Left kidney (tissue), 2 donors: ENCODE measurements around the gene NCKAP5. TPM values are rescaled to one million over a fixed set of nuclear protein-coding genes. Genes with fewer than 3 reads are reported as not detected.
"Not testable (repeated sequence)": the region's sequence is repeated elsewhere in the genome, so short reads cannot be mapped to it uniquely, and the experiment has no call there.

ENCODE experiments used
- DNase-seq: peaks from one replicate; pipeline ENCODE4 v3.0.0-alpha.2; 2013
- polyA plus RNA-seq: library from polyadenylated mRNA; unstranded; fragments of 120-200 nt; gene quantifications from one replicate; pipeline ENCODE4 v1.2.1, GENCODE V29; 2013; ENCODE audit not compliant: insufficient read length

Gene NCKAP5
- polyA plus RNA-seq, 1 donor: 10.1 TPM

DNA sequence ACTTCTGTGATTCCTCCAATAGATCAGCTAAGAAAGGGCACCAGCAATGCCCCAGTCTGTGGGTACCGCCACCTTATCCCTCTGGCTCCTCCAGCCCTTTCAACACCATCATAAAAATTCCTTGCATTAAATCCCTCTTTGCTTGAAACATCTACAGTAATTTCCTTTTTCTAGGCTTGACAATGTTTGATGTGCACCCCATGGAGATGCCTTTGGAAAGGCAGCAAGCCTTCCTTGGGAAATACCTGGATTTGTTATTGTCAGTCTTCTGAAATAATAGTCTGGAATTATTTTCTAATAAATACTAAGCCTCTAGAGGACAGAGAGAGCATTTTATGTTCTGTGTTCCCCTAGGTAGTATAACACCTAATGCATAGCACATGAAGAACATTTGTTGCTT lies 46.1 kb downstream of the NCKAP5 start:
- no peak for DNase-seq

DNA sequence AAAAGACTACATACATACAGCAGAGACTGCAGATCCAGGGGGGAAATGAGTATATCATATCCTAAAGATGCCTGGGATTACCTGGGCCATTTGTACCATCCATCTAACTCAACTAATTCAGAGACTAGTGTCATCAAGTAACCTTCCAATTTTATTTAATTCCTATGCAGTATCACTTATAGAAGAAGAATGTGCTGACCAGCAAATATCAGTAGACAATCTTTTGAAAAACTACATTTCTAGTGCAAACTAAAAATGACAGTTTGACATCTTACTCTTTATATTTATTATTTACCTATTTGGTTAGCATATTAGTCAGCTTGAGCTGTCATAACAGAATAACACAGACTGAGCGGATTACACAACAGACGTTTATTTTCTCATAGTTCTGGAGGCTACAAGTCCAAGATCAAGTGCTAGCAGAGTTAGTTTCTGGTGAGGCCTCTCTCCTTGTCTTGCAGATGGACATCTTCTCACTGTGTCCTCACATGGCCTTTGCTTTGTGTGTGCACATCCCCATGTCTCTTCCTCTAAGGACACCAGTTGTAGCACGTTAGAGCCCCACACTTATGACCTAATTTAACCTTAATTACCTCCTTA lies 47.0 kb downstream of the NCKAP5 start:
- DNase-seq: no peak

DNA sequence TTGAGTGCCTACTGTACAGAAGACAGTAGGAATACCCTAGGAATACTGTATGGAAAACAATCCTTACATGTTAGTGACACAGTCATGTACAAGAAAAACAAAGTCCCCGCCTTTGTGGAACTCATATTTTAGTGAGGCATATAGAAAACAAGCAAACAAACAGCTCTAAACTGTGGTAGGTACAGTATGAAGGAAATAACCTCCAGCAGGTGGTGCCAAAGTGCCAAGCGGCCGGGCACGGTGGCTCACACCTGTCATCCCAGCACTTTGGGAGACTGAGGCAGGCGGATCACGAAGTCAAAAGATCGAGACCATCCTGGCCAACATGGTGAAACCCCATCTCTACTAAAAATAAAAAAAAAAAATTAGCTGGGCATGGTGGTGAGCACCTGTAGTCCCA lies 48.6 kb downstream of the NCKAP5 start:
- DNase-seq: not testable (repeated sequence)

DNA sequence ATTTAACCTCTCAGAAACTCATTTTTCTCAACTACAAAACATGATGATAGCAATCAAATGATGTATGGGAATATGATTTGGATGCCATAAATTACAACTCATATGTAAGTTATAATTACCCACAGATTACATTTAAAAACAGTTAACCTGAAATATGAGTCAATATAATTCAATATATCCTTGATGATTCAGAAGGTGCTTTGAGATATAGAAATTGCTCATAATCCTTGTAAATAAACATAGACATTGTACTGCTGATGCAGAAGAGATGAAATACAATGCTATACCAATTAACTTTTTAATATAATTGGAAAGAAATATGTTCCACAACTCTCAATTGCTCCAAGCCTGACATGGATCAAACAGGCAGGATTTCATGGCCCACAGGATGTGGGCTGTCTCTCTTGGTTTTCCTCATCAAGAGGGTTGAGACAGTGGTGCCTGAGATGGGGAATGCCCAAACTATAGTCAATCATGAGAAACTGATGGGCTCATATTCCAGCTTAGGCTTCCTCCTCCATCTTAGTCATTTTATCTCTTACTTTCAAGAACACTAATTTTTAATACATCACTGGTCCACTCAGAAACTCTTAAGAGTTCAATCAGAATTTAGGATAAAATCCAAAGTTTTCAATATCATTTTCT lies 49.4 kb downstream of the NCKAP5 start:
- no peak for DNase-seq

DNA sequence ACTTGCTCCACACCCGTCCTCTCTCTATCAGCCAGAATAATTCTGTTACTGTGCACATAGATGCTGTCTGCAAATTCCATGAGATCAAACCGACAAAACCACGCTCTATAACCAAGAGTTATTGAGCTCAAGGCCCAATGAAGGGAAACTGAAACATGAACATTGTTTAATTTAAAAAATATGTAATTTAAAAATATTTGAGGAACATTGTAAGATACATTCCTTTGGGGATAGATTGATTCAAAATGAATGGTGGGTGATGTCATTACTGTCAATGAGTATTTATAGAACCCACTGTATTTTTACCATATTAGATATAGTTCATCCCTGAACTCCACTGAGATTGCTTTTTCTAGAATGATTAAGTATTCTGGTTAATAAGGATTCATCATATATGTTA lies 50.4 kb downstream of the NCKAP5 start:
- DNase-seq: no peak

DNA sequence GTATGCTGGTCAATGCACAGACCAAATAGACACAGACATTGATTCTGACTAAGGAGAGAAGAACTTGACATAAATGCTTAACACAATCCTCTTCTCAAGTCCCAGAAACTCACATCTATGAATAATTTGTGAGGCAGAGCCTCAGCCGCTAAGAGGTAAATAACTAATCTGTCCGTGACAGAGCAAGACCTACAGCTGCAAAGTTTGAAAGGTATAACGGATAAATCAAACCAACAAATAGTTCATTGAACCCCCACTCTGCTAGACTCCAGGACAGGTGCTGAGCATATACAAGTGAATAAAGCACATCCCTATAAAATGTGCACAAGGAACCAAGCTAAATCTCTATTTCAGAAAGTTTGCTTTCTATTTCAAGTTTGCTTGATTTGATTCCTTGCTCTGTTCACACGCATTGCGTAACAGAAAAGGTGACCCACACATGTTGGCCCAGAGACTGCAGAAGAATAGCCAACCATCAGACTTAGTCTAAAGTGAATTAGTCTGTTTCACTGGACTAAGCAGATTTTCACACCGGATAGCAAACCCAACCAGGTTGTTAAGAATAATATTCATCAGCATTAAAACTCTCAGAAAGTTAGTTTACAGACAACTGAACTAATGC lies 51.7 kb downstream of the NCKAP5 start:
- no peak for DNase-seq

DNA sequence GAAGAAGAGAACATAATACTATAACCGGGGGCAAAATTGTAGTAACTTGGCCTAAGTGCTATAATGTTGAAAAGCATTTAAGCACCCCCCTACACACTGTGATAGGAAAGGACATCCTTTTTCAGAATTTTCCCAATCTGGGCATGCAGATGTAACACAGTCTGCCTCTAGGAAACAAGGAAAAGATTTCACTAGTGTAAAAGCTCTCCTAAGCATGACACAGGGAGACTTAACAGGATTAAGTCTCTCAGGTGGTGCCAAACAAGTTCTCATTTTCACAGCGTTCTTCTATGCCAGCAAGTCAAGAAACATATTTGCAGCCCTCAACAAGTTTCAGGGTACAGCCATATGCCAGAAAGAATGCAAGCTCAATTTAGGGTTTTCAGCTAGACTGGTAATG lies 53.0 kb downstream of the NCKAP5 start:
- DNase-seq: no peak

DNA sequence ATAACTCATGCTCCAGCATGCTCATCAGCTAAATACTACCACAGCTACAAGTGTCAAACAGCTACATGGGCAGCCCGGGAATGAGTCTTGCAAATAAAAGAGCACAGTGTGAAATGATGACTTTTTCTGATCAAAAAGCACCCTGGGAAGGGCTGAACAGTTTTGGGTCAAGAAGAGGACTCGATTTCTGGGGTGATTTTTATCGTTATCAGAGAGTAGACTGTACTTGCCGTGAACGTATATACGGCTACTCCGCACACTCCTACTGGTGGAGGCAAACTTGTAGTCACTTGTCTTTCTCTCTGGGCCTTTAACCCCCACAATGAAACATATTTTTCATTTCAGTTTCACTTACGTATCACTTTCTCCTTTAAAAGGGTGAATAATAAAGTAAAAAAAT lies 54.4 kb downstream of the NCKAP5 start:
- no peak for DNase-seq

DNA sequence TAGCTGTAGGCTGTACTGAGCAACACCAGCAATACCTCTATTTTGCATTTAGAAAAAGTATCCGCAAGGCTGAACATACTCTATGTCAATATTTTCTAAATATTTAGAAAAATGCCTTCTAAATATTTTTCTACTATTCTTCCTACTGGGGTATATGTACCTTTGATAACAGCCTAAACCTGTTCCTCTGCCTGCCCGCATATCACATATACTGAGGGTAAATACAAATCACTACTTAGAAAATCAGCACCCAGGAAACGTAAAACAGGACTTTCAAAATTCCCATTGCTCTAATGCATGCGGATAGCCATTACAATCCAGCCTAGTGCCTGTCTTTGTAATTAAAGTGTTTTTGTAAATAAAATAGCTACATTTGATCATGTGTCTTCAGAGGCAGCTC lies 56.1 kb downstream of the NCKAP5 start:
- DNase-seq: no peak

DNA sequence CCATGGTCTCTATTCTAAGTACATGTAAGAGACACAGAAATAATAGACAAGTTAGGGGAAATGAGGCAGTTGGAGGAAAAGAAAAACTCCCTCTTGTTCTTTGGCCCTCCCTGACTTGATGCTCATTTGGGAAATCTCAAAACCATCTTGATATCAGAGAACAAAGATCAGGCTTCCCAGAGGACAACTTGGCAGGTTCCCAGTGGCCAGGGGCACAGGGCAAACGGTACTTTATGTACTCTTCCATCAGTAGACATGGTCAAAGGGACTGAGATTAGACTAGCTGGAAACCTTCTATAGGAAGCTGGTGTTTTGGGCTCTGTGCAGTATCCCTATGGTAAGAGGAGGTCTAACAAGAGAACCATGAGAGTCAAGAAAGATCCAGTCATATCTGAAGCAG lies 56.6 kb downstream of the NCKAP5 start:
- DNase-seq: no peak

DNA sequence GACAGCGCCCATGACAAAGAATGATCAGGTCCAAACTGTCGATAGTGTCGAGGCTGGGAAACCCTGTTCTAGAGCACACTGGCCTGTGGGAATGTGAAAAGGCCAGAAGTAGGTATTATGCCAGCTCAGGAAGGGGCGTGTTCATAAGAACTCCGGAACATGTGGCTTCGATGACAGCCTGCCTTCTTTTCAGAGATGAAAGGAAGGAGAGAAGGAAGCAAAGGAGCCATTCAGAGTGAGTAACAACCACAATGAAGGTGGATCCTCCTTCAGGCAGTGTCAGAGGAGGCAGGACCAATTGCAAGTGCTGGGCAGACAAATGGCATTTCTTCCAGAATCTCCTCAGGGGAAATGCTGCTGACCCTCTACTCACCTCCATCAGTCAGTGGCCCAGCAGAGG lies 58.5 kb downstream of the NCKAP5 start:
- no peak for DNase-seq

DNA sequence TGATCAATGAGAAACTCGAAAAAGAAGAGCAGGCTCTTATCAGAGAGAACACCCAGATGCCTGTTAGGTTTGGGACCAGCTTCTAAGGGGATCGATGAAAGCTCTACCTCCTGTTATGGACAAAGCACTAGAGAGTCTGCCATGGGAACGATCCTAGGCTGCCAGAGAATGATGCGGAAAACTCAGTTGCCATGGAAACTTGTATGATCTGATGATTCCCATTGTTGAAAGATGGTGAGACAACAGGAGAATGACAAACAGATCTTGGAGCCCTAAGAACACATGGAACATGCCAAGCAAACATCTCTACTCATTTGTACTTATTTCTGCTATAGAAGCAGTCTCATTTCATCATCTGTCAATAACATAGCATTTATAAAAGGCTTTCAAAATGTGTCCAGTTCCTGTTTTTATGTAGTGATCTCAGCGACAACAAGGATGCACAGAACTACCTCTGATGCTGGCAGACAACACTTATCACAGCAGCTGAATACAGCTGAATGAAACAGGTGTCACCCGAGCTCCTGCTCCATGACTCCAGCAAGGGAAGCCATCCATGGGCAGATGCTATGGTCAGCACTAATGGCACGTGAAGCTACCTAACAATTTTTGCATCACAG lies 59.6 kb downstream of the NCKAP5 start:
- no peak for DNase-seq

DNA sequence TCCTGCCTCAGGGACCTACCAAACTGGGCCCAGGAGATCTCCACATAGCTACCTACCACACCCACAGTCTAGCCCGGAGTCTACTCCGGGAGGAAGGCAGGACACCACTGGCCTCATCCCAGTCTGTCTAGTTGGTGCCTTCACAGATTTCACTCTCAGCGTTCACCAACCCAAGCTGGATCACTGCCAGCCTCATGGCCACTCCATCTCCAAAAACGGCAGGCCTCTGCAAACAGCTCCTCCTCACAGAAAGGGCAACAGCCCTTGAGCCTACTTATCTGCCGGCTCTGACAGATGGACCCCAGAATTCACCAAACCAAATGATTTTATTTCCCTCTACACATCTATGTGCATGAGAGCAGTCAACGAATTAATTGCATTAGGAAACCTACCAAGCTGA lies 61.3 kb downstream of the NCKAP5 start:
- DNase-seq: no peak

DNA sequence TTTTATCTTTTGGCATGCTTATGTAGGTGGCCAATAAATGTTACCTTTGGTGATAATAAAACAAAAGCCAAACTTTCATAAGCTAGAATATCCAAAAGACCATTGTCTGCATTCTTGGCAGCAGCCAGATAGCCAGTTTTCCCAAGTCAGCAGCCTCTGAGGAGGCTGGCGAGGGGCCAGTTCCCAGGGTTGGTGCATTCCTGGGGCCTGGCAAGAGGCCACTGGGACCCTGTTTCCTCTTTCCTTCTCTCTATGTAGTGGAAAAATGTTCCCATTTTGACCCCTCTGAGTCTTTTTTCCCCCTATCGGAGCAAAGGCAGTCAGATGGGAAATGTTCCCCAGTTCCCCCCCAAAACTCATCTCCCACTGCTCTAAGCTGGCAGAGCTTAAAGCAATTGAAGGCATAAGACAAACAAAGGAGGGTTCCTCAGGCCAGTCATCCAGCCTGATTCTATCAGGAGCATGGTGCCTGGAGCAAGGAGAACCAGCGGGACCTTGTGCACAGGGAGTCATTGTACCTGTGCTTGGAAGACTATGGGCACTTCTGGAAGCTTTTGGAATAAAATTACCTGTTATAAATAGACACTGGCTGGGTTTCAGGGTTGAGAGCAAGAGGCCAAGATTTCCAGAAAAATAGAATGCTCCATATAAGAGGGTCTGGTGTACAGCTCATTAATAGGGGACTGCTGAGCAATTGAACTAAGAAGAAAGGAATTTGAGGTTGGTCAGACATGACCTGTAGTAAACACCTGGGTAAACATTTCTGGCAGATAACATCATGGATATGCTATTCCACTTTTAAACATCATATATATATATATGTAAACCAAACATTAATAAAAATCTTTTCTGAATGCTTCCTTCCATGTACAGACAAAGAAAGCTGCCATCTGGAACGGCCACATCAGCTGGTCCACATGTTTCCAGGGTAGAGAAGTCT lies 63.4 kb downstream of the NCKAP5 start:
- DNase-seq: no peak

DNA sequence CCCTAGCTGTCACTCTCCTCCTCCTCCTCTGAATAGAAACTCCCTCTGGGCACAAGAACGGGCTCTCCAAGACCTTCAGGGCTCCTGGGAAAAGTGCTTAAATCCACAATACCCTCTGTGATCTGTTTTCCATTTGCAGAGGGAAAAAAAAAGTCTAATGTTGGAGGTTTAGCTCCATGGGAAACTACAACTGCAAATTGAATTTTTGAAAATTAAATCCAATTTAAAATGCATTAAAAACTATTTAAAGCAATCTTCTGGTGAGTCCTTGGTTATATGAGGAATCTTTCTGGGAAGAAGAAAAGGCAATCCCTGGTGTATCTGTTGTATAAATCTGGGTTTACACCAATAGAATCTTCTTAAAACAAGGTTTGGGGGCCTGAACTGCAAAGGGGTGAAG lies 64.3 kb downstream of the NCKAP5 start:
- no peak for DNase-seq

DNA sequence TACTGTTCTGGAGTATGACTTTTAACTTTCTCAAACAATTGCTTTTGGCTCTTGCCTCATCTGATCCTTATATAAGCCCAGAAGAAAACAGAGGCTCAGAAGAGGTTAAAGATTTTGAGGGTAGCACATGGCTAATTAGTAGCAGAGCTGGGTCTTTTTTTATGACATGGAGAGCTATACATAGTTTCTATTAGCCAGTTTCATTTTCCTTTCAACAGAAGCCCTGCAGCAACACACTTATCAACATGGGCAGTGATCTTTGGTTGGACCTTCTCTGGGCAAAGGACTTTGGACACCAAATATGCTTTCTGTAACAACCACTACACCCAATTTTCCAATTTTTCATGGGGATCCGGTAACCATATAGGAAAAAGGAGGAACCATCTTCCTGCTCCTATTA lies 64.9 kb downstream of the NCKAP5 start:
- DNase-seq: no peak

DNA sequence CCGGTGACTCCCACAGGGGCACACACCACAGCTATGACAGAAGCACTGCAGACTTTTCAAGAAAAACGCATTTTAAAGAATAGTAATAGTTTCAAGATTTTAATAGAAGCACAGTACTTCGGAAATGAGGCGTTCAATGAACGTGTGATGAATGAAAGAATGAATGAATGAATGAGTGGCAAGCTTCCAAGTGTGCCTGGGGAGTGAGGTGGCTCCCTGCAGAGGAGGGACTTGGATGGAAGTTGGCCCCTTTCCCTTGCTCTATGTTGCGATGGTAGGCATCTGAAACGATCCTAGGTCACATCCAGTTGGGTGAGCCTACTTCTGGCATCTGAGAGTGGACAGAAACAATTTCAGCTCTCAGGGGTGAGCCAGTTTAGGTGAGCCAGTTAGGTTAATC lies 65.6 kb downstream of the NCKAP5 start:
- DNase-seq: no peak

DNA sequence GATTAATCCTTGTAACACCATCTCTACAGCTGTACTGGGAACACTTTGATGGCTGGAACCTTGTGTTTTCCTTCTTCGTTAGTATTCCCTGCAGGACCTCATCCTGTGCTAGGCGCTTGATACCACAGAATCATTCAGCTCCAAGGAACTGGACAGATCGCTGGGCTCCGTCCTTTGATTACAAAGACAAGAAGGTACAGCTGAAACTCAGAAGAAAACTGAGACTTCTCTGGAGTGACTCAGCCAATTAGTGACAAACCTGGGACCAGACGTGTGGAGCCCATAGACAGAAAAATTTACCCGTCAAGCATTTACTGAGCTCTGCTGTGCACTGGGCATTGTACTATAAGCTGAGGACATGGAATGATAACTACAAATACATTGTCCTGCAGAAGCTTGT lies 67.3 kb downstream of the NCKAP5 start:
- no peak for DNase-seq

DNA sequence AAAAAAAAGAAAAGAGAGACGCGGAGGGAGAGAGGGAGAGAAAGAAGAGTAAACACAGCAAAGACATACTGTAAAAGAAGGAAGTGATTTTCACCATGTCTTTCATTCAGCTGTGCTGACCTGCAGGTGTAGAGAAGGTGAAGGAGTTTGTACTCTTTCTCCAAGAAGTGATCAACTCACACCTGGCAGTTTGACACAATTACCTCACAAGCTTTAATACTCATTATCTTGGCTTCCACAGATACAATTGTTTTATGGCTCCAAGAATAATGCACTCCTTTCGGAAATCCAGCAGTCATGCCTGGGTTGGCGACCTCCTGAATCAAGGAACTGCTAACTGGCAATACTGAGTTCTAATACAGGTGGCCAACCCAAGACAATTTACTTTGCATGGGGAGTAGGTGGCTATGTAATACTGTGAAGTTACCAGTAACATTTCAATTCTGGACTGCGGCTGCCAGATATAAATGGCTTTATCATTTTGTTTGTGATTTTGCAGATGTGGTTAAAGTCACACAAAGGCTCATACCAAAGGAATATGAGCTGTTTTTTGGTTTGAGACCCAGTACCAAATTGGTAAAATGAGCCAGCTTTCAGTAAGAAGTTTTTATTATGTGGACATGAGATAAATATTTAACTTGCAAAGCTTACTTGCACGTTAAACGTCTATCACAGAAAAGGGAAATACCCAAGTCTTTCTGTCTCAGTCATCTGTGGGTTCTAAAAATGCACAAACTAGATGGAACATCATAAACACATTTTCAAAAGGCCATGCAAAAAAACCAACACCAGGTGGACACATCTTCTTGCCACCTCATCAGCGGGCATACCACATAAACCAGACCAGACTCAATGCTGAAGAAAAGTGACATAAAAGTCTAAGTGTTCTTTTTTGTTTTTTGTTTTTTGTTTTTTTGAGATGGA lies 69.3 kb downstream of the NCKAP5 start:
- no peak for DNase-seq

DNA sequence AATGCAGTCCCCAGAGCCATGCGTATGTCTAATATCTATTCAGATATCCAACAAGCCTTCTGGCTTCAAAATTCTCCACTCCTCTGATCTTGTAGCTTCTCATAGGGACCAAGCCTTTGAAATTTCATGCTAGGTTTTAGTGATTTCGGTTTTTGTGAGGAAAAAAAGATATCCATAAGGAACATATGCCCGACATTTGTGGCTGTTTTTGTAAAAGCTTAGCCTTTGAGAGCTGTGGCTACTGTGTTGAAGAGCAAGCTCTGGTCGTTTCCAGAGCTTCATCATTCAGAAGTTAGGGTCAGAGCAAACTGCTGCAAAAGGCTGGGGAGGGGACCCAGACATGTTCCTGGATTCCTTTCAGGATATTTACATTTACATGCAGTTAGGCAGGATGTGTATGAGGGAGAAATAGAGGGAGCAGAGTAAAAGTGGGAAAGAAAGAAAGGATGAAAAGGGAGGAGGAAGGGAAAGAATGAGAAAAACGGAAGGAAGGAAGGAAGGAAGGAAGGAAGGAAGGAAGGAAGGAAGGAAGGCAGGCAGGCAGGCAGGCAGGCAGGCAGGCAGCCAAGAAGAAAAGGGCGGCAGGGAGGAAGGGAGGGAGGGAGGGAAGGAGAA lies 70.2 kb downstream of the NCKAP5 start:
- no peak for DNase-seq
